Left renal pelvis (tissue), 4 donors: ENCODE measurements around the gene ZNF766. TPM values are rescaled to one million over a fixed set of nuclear protein-coding genes. Genes with fewer than 3 reads are reported as not detected.
A peak's percentile ranks its signal among the peaks of the same experiment; 100 is the strongest.
"Not testable (repeated sequence)": the region's sequence is repeated elsewhere in the genome, so short reads cannot be mapped to it uniquely, and the experiment has no call there.

Experiments used
- DNase-seq, 4 donors: peaks; one replicate each; pipeline ENCODE4 v3.0.0-alpha.2; 2013; ENCODE audit warnings: low read depth in 4 of 4, low spot score in 3 of 4
- polyA plus RNA-seq, 4 donors: library from polyadenylated mRNA; unstranded; fragments of 120-200 nt; gene quantifications; one replicate each; pipeline ENCODE4 v1.2.1, GENCODE V29; 2013; ENCODE audit not compliant: insufficient read length in 4 of 4

ZNF766 gene
- 10 to 100 TPM; 14.9 to 24.0 (median 22.1) TPM for polyA plus RNA-seq

DNA sequence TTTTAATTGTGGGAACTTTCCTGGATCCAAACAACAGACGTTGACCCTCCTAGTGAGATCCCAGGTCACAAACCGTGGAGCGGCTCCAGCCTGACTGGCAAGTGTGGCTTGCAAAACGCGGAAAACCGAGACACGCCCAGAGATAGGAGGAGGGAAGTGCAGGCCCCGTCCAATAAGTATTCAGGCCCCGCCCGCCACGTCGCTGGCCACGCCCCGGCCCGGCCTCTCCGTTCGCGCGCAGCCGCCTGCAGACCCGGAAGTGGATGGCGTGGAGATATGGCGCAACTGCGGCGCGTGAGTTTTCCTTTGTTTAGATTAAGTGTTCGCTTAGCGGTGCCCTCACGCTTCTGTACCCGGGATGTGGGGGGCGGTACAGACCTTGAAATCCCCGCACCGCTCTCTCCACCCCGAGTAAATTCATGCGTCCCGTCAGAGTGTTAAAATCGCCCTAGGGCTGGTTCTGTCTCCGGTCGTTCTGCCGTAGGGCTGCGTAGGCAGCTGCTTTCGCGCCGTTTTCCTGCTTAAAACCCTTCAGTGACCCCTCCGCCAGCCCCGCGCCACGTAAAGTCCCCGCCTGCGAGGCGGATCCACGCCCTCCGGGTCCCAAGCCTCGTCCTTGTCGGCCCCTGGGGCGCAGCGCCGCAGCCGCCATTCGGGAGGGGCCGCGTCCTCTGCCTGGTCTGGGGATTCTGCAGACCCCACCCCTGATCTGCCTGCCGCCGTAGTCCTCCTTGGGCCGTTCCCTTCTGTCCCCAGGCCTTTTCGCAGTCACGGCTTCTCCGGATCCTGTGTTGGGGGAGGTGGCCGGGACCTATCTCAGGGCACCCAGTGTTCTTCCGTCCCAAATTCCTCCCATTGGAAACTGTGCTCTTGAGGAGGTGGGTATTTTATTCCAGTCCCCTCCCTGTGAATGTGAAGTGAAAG is at the start of gene ZNF766:
Gene ZNF766 (plus strand): TSS at position 250 of the 924 bp plus-strand sequence. CDS start 27 bp downstream, at position 277.
- DNase-seq: peak; percentile 80 to 89 (median 86)

DNA sequence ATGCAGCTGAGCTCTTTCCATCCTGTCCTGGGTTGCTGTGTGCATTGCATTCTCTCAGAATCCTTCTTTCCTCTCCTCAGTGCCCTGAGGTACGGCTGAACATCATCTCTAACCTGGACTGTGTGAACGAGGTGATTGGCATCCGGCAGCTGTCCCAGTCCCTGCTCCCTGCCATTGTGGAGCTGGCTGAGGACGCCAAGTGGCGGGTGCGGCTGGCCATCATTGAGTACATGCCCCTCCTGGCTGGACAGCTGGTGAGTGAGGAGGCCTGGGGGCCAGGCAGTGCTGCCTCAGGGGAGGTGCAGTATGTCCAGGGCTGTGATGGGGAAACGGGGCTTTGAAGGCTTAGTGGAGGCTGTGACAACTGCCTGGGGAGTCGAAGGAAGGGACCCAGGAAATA is 49.8 kb upstream of the ZNF766 start:
- no peak for DNase-seq

DNA sequence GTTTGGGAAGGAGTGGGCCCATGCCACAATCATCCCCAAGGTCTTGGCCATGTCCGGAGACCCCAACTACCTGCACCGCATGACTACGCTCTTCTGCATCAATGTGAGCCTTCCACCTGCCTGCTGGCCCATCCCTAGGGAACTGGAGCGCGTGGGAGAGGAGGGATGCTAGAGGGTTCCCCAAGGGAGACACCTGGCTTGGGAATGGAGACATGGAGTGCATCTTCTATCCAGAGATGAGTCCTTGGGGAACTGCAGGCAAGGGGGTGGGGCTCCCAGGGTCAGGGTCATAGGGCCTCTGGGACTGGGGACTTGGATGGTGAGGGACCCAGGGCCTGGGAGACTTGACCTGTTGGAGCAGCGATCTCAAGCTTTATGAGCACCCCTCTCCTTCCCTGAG is 48.4 kb upstream of the ZNF766 start:
- no peak for DNase-seq

DNA sequence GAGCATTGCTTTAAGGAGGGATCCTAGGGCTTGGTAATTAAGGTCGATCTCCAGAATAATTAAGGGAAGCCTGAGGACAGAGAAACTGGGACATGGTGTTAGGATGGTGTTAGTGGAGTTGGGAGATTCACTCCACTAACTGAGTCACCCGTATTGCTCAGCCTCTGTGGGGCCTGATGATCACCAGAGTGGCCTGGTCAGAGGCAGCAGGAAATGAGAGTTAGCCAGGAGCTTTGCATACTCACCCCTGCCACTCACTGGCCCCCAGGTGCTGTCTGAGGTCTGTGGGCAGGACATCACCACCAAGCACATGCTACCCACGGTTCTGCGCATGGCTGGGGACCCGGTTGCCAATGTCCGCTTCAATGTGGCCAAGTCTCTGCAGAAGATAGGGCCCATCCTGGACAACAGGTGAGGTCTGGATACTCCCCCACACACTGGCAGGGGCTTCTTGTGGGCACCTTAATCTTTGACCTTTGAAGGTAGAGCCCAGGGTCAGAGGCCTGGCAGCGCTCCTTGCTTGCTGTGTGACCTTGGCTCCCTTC is 47.5 kb upstream of the ZNF766 start:
- DNase-seq: no peak

DNA sequence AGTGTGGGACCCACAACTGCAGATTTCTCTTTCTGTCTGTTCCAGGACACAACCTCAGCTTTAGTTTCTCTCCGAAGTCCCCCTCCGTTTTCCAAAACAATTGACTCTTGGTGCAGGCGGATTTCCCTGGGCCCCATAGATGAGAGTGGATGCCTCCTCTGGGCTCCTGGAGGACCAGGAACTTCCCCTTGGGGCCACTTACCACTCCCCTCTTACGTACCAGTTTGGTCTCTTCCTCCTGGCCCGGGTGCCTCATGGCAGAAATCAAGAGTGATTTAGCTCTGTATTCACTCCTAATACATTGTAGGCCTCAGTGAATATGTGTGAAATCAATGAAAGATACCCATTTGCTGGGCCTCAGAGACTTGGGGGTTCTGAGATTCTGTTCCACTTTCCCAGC is 45.2 kb upstream of the ZNF766 start:
- no peak for DNase-seq

DNA sequence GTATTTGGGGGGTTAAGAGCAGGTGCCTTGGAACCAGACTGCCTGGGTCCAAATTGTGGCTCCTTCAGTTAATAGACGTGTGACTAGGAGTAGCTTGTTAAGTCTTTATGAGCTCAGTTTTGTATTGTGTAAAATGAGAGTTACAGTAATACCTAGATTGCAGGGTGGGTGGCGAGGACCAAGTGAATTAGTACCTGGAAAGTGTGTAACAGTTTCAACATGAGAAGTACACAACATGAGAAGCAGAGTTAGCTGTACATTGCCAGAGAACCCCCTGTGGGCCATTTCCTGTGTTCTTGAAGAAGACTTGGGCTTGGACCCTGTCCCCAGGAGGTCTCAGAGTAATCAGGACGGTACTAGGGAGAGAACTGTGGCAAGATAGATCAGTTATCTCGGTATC is 42.7 kb upstream of the ZNF766 start:
- DNase-seq: no peak

DNA sequence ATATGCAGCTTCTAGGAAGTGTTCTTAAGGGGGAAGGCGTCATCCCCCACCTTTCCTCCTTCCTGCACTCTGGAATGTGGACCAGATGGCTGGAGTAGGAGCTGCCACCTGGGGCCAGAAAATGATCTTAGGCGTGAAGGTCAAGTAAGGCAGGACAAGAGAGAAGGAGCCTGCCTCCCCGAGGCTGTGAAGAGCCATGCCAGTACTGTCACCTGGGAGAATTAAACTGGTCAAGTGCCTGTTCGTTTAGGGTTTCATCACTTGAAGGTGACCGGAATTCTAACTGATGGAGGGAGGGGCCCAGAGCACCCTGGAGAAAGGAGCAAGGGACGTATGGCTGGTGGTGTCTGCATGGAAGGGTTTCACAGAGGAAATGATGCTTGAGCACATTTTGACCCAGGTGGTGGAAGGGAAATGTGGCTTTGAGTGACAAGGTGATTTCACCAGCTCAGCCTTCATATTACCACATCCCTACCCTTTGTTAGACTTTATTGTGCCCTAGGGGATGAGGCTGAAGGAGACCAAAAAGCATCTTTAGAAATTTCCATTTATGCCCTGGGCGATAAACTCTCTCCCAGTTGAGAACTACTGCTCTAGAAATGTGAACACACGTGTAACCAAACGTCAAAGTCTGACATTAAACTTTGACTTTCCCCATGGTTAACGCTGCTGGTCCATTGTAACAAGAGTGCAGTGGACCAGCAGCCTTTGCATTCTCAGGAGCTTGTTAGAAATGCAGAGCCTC is 42.0 kb upstream of the ZNF766 start:
- no peak for DNase-seq

DNA sequence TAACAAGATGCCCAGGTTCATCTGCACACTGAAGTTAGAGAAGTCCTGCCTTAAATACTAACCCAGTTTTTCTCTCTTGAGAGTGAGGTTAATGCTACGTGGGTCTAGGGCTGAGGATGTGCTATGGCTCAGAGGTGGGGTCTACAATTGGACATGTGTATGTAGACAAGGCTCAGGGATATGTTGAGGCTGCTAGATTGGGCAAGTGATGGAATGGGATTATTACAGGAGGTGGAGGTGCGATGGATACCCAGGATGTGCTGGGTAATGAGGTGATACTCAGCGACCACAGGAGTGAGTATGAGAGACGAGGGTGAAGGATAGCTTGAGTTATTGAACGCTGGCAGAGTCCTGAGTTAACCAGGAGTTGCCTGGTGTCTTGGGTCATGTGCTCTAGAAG is 41.4 kb upstream of the ZNF766 start:
- DNase-seq: no peak

DNA sequence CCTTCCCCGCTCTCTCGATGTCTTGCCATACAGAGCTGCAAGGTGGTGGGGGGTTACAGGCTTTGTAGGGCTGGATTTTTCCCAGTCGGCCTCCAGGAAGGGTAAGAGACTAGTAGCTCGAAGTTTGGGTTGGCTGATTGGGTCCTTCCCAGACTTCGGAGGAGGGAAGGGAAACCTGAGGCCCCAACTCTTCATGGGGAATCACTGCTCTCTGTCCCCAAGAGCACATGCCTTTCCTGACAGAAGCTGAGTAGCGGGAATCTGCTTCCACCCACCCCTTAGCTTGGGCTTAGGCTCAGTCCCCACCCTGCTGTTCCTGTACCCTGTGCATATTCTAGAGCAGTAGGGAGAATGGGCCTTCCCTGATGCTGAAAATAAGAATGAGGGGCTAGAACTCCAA is 39.9 kb upstream of the ZNF766 start:
- no peak for DNase-seq

DNA sequence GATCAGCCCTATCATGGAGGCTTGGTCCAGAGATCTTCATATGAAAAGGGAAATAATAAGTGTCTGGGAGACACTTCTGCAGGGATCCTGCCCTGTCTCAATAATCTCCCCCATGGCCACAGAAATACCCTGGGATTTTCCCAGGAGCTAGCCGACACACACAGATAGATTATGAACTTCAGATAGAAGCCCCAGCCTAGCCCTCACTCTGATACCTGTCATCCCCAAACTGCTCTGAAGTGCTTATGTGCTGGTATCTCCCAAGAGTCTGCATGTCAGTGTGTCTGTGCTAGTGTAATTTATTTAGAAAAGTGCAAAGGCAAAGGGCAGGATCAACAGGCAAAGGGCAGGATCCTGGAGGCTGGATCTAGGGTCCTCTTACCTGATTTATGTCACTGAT is 38.7 kb upstream of the ZNF766 start:
- no peak for DNase-seq

DNA sequence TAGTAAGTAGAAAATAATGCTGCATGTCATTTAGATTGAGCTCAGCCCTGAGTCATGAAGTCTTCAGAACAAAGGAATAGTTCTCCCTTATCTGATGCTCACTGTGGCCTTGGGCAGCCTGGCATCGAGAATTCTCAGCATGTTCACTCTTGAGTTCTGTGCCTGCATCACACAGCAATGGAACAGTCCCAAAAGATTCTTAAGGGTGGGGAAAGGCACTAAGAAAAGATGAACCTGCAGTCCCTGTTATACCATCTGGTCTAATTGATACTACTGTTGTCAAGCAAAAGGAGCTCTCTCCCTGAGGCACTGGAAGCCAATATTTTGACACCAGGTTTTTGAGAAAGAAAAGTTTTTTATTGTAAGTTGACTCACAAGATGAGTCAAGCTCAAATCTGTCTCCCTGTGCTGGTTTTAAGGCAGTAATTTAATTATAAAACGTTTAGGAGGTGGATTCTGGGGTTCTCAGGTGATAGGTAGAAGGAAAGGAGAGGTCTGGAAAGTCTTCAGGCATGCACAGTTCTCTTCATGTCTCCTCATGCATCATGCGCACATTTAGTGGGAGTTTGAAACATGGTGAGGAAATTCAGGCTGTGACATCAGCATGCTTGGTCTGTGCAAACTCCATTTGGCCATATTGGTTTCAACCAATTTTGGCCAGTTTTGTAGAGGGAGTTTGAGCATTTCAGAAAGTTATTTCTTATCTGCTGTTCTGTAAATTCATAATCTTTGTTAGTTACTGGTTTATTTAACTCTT is 38.1 kb upstream of the ZNF766 start:
- no peak for DNase-seq

DNA sequence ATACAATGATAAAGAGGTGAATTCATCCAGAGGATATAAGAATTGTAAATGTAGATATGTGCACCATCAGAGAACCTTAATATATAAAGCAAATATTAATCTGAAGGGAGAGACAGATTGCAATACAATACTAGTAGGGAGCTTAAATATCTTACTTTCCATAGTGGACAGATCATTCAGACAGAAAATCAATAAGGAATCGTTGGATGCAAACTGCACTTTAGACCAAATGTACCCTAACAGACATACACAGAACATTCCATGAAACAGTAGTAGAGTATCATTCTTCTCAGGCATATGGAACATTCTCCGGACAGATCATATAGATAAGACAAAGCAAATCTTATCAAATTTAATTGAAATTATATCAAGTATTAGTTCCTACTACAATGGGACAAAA is 35.0 kb upstream of the ZNF766 start:
- no peak for DNase-seq

DNA sequence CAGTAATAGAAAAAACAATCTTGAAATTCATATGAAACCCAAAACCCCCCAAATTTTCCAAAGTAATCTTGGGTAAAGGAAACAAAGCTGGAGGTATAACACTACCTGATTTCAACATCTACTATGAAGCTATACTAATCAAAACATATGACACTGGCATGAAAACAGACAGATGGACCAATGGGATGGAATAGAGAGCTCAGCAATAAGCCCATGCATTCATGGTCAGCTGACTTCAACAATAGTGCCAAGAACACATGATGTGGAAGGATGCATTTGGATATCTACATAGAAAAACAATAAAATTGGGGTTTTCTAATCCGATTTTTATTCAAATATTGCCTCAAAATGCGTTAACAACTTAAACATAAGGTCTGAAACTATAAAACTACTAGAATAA is 32.2 kb upstream of the ZNF766 start:
- DNase-seq: no peak

DNA sequence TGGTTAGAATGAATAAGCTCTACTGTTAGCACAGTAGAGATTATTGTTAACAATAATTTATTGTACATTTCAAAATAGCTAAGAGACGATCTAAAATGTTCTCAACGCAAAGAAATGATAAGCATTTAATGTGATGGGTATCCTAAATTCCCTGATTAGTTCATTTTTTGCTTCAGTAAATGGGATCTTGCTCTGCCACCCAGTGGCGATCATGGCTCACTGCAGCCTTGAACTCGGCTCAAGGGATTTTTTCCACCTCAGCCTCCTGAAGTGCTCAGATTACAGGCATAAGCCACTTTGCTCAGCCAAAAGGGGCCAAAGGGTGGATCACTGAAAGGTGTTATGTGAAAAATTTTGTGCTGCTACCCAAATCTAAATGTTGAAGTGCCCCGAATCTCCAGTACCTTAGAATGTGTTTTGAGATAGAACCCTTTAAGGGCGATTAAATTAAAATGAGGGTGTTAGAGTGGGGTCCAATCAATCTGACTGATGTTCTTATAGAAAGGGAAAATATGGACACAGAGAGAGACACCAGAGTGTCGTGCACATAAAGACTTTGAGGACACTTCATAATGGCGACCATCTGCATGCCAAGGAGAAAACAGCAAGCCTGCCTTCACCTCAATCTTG is 31.5 kb upstream of the ZNF766 start:
- peak; percentile 31 to 46 (median 40) for DNase-seq

DNA sequence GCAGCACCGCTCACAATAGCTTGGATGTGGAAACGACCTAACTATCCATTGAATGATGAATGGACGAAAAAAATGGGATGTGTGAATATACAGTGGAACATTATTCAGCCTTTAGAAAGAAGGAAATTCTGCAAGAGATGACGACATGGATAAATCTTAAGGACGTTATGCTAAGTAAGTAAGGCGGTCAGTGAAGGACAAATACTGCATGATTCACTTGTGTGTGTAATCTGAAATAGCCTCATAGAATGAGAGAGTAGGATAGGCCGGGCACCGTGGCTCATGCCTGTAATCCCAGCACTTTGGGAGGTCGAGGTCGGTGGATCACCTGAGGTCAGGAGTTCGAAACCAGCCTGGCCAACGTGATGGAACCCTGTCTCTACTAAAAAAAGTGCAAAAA is 25.4 kb upstream of the ZNF766 start:
- no peak for DNase-seq

DNA sequence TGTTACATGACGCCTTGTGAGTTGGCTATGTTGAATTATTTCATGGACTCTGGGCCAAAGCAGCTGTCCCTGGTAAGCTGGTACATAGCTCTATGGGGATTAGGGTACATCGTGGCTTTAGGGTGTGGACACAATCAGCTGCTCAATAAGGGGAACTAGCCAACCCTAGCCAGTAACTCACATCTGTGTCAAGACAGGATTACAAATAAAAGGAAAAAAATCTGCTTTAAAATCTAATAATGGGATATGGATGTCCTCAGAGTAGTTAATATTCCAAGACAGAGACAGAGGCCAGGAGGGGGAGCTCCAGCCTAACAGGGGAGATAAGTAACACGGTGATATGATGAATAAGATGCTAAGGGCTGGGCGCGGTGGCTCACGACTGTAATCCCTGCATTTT is 21.1 kb upstream of the ZNF766 start:
- DNase-seq: no peak

DNA sequence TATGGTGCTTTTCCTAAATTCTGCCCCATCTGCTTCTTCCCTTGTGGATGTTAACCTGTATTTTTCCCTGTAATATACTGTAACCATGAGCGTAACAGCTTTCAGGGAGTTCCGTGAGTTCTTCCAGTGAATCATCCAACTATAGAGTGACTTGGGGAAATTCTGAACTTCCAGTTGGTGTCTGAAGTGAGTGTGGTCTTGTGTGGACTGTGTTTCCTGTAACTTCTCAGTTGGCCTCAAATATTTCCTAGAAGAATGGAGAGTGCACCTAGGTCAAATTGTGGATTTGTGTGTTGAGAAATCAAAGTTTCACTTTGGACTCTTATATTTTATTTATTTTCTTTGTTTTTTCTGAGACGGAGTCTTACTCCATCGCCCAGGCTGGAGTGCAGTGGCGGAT is 11.0 kb upstream of the ZNF766 start:
- no peak for DNase-seq

DNA sequence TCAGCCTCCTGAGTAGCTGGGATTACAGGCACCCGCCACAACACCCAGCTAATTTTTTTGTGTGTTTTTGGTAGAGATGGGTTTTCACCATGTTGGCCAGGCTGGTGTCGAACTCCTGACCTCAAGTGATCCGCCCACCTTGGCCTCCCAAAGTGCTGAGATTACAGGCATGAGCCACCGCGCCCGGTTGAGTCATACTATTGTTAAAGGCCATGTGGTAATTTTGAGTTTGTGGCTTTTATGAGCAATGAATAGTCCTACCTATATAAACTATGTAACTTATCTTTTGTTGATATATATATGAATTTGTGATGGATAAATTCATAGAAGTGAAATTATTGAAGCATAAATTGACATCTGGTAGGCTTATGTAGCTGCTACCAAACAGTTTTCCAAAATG is 3.8 kb upstream of the ZNF766 start:
- DNase-seq: not testable (repeated sequence)

DNA sequence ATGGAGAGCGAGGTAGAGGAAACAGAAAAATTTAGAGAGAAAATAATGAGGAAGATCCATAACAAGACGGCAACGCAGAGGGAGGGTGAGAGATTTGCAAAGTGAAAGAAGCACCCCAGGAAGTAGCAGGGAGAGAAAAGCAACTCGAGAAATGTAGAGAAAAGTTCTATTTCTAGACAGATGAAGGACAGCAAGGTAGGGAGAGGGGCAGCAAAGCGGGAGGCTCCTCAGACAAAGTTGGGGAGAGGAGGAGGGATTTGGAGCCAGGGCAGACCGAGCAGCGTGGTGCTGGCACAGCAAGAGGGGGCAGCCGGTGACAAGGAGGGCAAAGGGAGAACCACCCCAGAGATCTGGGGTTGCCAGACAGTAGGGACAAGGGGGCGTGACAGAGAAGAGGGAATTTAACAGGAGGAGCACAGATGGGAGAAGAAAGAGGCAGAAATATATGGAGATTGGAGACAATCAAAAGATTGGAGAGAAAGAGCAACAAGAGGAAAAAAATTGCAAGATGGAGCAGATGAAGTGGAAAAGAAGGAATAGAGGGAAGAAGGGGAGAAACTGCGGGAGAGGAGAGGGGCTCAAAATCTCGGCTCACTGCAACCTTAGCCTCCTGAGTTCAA is 989 bp downstream of the ZNF766 start:
- DNase-seq: peak in 1 of 4 donors; percentile 6

DNA sequence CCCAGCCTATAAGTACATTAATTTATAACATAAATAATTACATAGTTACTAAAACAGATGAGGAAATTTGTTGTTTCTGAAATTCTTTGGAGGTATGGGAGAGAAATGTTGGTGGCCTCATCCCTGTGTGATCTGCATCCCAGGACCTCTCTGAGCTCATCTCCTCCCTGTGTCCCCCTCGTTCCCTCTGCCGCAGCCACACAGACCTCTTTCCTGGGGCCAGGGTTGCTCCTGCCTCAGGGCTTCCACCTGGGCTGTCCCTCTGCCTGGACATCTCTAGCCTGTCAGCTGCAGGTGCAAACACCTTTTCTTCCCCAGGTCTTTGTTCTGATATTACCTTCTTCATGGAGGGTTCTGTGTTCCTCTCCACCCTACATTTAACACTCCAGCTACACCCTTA is 3.9 kb downstream of the ZNF766 start:
- no peak for DNase-seq
